H1 (cell line): Measurements from ENCODE around the gene CCL17. TPM values are rescaled to one million over a fixed set of nuclear protein-coding genes. Genes with fewer than 3 reads are reported as not detected.
A peak's percentile ranks its signal among the peaks of the same experiment; 100 is the strongest.

ENCODE experiments used
- CTCF ChIA-PET: fragments of 300-600 bp; sonication (Branson Sonifier 250); formaldehyde crosslinking; loops from one replicate; lab custom pipeline; 2021; ENCODE audit not compliant: partially characterized antibody; lab: Charles Lee
- POLR2A ChIA-PET: fragments of 300-600 bp; sonication (Branson Sonifier 250); formaldehyde crosslinking; loops from one replicate; lab custom pipeline; 2021; ENCODE audit warnings: inconsistent platforms; ENCODE audit not compliant: partially characterized antibody; lab: Charles Lee
- DNase-seq, 2 experiments: peaks; one replicate each; pipeline versions ENCODE4 v3.0.0 to v3.0.0-alpha.2; 2010 to 2022; ENCODE audit warnings: low spot score in 2 of 2, low read depth in 1 of 2, mixed read lengths in 1 of 2
- FAIRE-seq: peaks from 2 replicates; lab custom pipeline; 2011; peaks lifted over from hg19 to GRCh38; lab: Jason Lieb, UNC
- H2AFZ ChIP-seq: 2 replicates; pipeline ENCODE4 v1.8.1; 2012; ENCODE audit warnings: low read length, inconsistent platforms
- H2AK5ac ChIP-seq: 2 replicates; pipeline ENCODE4 v1.6.1; 2013; ENCODE audit warnings: low read depth, low read length
- H2BK120ac ChIP-seq: replicated peaks from 2 replicates; pipeline ENCODE3; 2013; ENCODE audit warnings: low read depth, low read length, inconsistent platforms
- H2BK12ac ChIP-seq: 2 replicates; pipeline ENCODE4 v1.6.1; 2013; ENCODE audit warnings: low read depth, low read length
- H2BK15ac ChIP-seq: 2 replicates; pipeline ENCODE4 v1.6.1; 2013; ENCODE audit warnings: low read length
- H2BK20ac ChIP-seq: 2 replicates; pipeline ENCODE4 v1.6.1; 2013; ENCODE audit warnings: low read length
- H2BK5ac ChIP-seq: 2 replicates; pipeline ENCODE4 v1.6.1; 2013; ENCODE audit warnings: low read depth, low read length
- H3K14ac ChIP-seq: 2 replicates; pipeline ENCODE4 v1.6.1; 2013; ENCODE audit warnings: inconsistent platforms; ENCODE audit not compliant: insufficient read length
- H3K18ac ChIP-seq: 2 replicates; pipeline ENCODE4 v1.6.1; 2013; ENCODE audit warnings: low read length; ENCODE audit errors: extremely low read depth
- H3K23ac ChIP-seq: 2 replicates; pipeline ENCODE4 v1.6.1; 2013; ENCODE audit warnings: inconsistent platforms; ENCODE audit not compliant: insufficient read length
- H3K23me2 ChIP-seq: 2 replicates; pipeline ENCODE4 v1.6.1; 2013; ENCODE audit warnings: low read depth, low read length
- H3K27ac ChIP-seq: 2 replicates; pipeline ENCODE4 v1.6.1; 2011; ENCODE audit warnings: low read depth, low read length, inconsistent platforms
- H3K27me3 ChIP-seq, 4 experiments: replicated peaks in 1 of 4; 1 replicate in 1 of 4; 2 replicates in 3 of 4; pipeline versions ENCODE4 v1.6.1 to v1.8.1; 2011 to 2013; ENCODE audit warnings: low read length in 3 of 4, mild to moderate bottlenecking in 3 of 4, inconsistent platforms in 2 of 4, mixed read lengths in 2 of 4, moderate library complexity in 1 of 4; ENCODE audit not compliant: control insufficient read depth in 3 of 4, insufficient read depth in 3 of 4; ENCODE audit errors: extremely low read depth in 1 of 4
- H3K36me3 ChIP-seq, 4 experiments: 2 replicates each; pipeline versions ENCODE4 v1.6.1 to v1.8.1; 2011 to 2013; ENCODE audit warnings: mild to moderate bottlenecking in 4 of 4, low read length in 3 of 4, moderate library complexity in 2 of 4, control low read depth in 1 of 4, inconsistent platforms in 1 of 4; ENCODE audit not compliant: insufficient read depth in 4 of 4, control insufficient read depth in 2 of 4
- H3K4ac ChIP-seq: replicated peaks from 2 replicates; pipeline ENCODE3; 2013; ENCODE audit warnings: low read length, low read depth, mixed read lengths, inconsistent platforms; ENCODE audit not compliant: insufficient read length
- H3K4me1 ChIP-seq, 4 experiments: replicated peaks in 1 of 4; 1 replicate in 1 of 4; 2 replicates in 3 of 4; pipeline versions ENCODE4 v1.6.1 to v1.8.1; 2011 to 2013; ENCODE audit warnings: low read length in 3 of 4, inconsistent platforms in 2 of 4, mixed read lengths in 1 of 4; ENCODE audit not compliant: insufficient read depth in 4 of 4, control insufficient read depth in 3 of 4
- H3K4me2 ChIP-seq, 2 experiments: 2 replicates each; pipeline versions ENCODE4 v1.6.1 to v1.8.1; 2011 to 2013; ENCODE audit warnings: low read depth in 2 of 2, low read length in 2 of 2, control low read depth in 1 of 2, inconsistent platforms in 1 of 2, mild to moderate bottlenecking in 1 of 2; ENCODE audit not compliant: insufficient read depth in 1 of 2
- H3K4me3 ChIP-seq, 4 experiments: fragments of 200-600, 300-600 bp in 1 of 4; sonication (generic), shearing (Covaris generic), sonication (Bioruptor Twin) in 1 of 4; 2 replicates each; pipeline versions ENCODE4 v1.5.1 to v1.8.1; 2011 to 2016; ENCODE audit warnings: low read length in 4 of 4, low read depth in 3 of 4, control low read depth in 2 of 4, inconsistent platforms in 2 of 4, mild to moderate bottlenecking in 2 of 4, mixed read lengths in 1 of 4, moderate library complexity in 1 of 4; ENCODE audit not compliant: insufficient read depth in 2 of 4; ENCODE audit errors: extremely low read depth in 1 of 4
- H3K56ac ChIP-seq: replicated peaks from 2 replicates; pipeline ENCODE3; 2013; ENCODE audit warnings: low read depth, mild to moderate bottlenecking, mixed read lengths, low read length, inconsistent platforms; ENCODE audit not compliant: insufficient read length
- H3K79me1 ChIP-seq: 2 replicates; pipeline ENCODE4 v1.6.1; 2013; ENCODE audit warnings: low read depth, low read length, control low read depth
- H3K79me2 ChIP-seq, 2 experiments: 2 replicates each; pipeline versions ENCODE4 v1.6.1 to v1.8.1; 2012 to 2013; ENCODE audit warnings: low read length in 2 of 2, mild to moderate bottlenecking in 2 of 2, inconsistent platforms in 1 of 2; ENCODE audit not compliant: insufficient read depth in 2 of 2, control insufficient read depth in 1 of 2
- H3K9ac ChIP-seq, 4 experiments: replicated peaks in 1 of 4; 1 replicate in 1 of 4; 2 replicates in 3 of 4; pipeline versions ENCODE4 v1.6.1 to v1.8.1; 2011 to 2013; ENCODE audit warnings: low read depth in 3 of 4, low read length in 3 of 4, control low read depth in 2 of 4, mild to moderate bottlenecking in 2 of 4, moderate library complexity in 2 of 4, inconsistent platforms in 1 of 4; ENCODE audit errors: extremely low read depth in 1 of 4
- H3K9me3 ChIP-seq, 2 experiments: 2 replicates each; pipeline versions ENCODE4 v1.6.1 to v1.8.1; 2012 to 2013; ENCODE audit warnings: mild to moderate bottlenecking in 2 of 2, moderate library complexity in 2 of 2, control low read depth in 1 of 2, inconsistent platforms in 1 of 2, low read depth in 1 of 2, low read length in 1 of 2, mixed read lengths in 1 of 2; ENCODE audit not compliant: insufficient read depth in 2 of 2
- H4K20me1 ChIP-seq, 2 experiments: replicated peaks in 1 of 2; 2 replicates each; pipeline versions ENCODE3 to v1.8.1; 2011 to 2013; ENCODE audit warnings: inconsistent platforms in 2 of 2, low read length in 2 of 2, mild to moderate bottlenecking in 1 of 2; ENCODE audit not compliant: insufficient read depth in 2 of 2, control insufficient read depth in 1 of 2
- H4K5ac ChIP-seq: 2 replicates; pipeline ENCODE4 v1.6.1; 2013; ENCODE audit warnings: low read length, low read depth, mixed read lengths, inconsistent platforms; ENCODE audit not compliant: insufficient read length
- H4K8ac ChIP-seq: 2 replicates; pipeline ENCODE4 v1.8.0; 2013; ENCODE audit warnings: mild to moderate bottlenecking, moderate library complexity, low read length, inconsistent platforms; ENCODE audit not compliant: insufficient read depth; ENCODE audit errors: extremely low read depth
- H4K91ac ChIP-seq: replicated peaks from 2 replicates; pipeline ENCODE3; 2013; ENCODE audit warnings: low read length, mixed read lengths, inconsistent platforms; ENCODE audit not compliant: insufficient read length
- BRCA1 ChIP-seq: IDR thresholded peaks from 2 replicates; pipeline ENCODE4 v1.6.1; 2012; ENCODE audit warnings: low read depth, low read length, improper control_type of control experiment
- CREB1 ChIP-seq: IDR thresholded peaks from 2 replicates; pipeline ENCODE4 v1.6.1; 2012; ENCODE audit warnings: inconsistent platforms
- GABPA ChIP-seq: IDR thresholded peaks from 2 replicates; pipeline ENCODE4 v1.6.1; 2011; ENCODE audit warnings: mild to moderate bottlenecking, low read length, moderate library complexity, borderline replicate concordance; ENCODE audit not compliant: insufficient read depth
- JUND ChIP-seq: IDR thresholded peaks from 2 replicates; pipeline ENCODE4 v1.6.1; 2011; ENCODE audit warnings: mild to moderate bottlenecking, improper control_type of control experiment, low read length
- POLR2A ChIP-seq, 2 experiments: IDR thresholded peaks; 1 replicate in 1 of 2; 2 replicates in 1 of 2; pipeline ENCODE4 v1.6.1; 2011; ENCODE audit warnings: low read depth in 2 of 2, low read length in 2 of 2, mild to moderate bottlenecking in 2 of 2; ENCODE audit errors: control extremely low read depth in 1 of 2
- RFX5 ChIP-seq: IDR thresholded peaks from 2 replicates; pipeline ENCODE4 v1.6.1; 2011; ENCODE audit warnings: low read depth, low read length, improper control_type of control experiment, borderline replicate concordance
- SP1 ChIP-seq: IDR thresholded peaks from 2 replicates; pipeline ENCODE4 v1.6.1; 2011; ENCODE audit warnings: low read depth, low read length
- WGBS, 2 experiments: shearing (Covaris generic) in 1 of 2; methylation state at CpG; one replicate each; pipeline versions ENCODE4 v1.1.6 to v1.1.7; 2013 to 2015; ENCODE audit warnings: low lambda C conversion rate in 2 of 2, mixed read lengths in 2 of 2, inconsistent platforms in 1 of 2, low coverage in 1 of 2, missing lambda C conversion rate in 1 of 2; ENCODE audit not compliant: insufficient replicate concordance in 2 of 2, insufficient coverage in 1 of 2, insufficient read length in 1 of 2; ENCODE audit errors: extremely low coverage in 1 of 2, missing lambda C conversion rate in 1 of 2; 5-methylcytosine and 5-hydroxymethylcytosine counted together
- polyA plus RNA-seq, 7 experiments: library from polyadenylated mRNA; depleted of rRNA in 3 of 7; stranded (reverse) in 5 of 7; unstranded in 2 of 7; fragments of >200 nt in 5 of 7; fragments of 200-250 nt in 2 of 7; gene quantifications; 1 replicate in 5 of 7; 2 replicates in 1 of 7; 4 replicates in 1 of 7; pipeline versions ENCODE4 v1.2.1 to v1.2.3, GENCODE V29; 2011 to 2013; ENCODE audit warnings: missing spikeins in 2 of 7, mixed read lengths in 2 of 7
- total RNA-seq: library from RNA; stranded (reverse); fragmentation: NEBNext Ultra II Directional; extraction: Animal tissue kit (Norgen Biotek cat#: 25700); gene quantifications from 2 replicates; pipeline ENCODE4 v1.2.1, GENCODE V29; 2021
- TF ChIP-seq, protein P1 (sequence below): IDR thresholded peaks from 2 replicates; pipeline ENCODE4 v1.6.1; 2012; ENCODE audit warnings: inconsistent platforms

Gene CCL17
- total and polyA plus RNA-seq, 2 of the 8 experiments (the other 6 are each of a cell fraction or from before 2014, with no cell fraction given): not detected

DNA sequence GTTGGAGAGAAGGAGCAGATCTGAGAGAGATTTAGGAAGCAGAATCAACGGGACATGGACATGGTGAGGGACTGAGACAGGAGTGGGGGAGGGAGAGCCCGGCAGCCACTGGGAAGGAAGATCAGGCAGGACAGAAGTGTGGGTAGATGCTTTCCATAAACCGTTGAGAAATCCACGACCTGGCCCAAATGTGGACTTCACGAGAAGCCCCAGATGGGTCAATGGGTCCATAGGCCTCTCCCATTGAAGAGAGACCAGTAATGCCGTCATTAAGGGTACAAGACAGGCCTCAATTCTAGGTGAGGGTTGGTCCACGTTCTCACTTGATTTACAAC is 46.5 kb upstream of the CCL17 start:
- no peaks in the 10 kb centered on the region for H3K36me3 ChIP-seq
- no peak overlapping the region for H3K27ac ChIP-seq
- H3K9ac ChIP-seq: no peak overlapping the region
- H3K4me1 ChIP-seq: peaks cover 0 to 2% (median 0%) of the 10 kb centered on the region in 4 experiments; a peak in 2 of 7 replicates
- H2BK12ac ChIP-seq: 0 out of 2 replicates have a peak overlapping the region, but pooled peaks have one; percentile 33
- H4K8ac ChIP-seq: no peak overlapping the region
- H3K4me2 ChIP-seq: no peak overlapping the region
- no peak overlapping the region for H4K5ac ChIP-seq
- FAIRE-seq: no peak
- H3K79me1 ChIP-seq: no peaks in the 10 kb centered on the region
- no peaks in the 10 kb centered on the region for H3K79me2 ChIP-seq
- no peak overlapping the region for H4K91ac ChIP-seq
- 84% methylated on average over 7 of the region's 7 CpGs; no CpG with 5 or more reads in 1 of the 2 experiments for WGBS, 2 experiments
- no peaks in the 10 kb centered on the region for H3K9me3 ChIP-seq
- no peak overlapping the region for H3K23ac ChIP-seq
- no peak overlapping the region for H2BK20ac ChIP-seq
- H2BK15ac ChIP-seq: no peak overlapping the region; the same call in 1 of the 2 replicates
- no peak for DNase-seq
- H3K27me3 ChIP-seq: no peaks in the 10 kb centered on the region
- H3K23me2 ChIP-seq: no peaks in the 10 kb centered on the region; the same call in 1 of the 2 replicates
- no peak overlapping the region for H2AFZ ChIP-seq
- H3K4me3 ChIP-seq: no peak overlapping the region
- ChIA-PET CTCF (interaction anchor here (1.0 to 3.4 kb wide), 2 partner anchors 12 to 36 kb away, joined by 4 to 11 read pairs; no protein-coding TSS in a partner anchor), POLR2A (no interaction called here)
- H3K4ac ChIP-seq: no peak overlapping the region
- no peaks in the 10 kb centered on the region for H4K20me1 ChIP-seq
- no peak overlapping the region for H2BK5ac ChIP-seq
- no peak overlapping the region for H3K18ac ChIP-seq
- H3K56ac ChIP-seq: no peak overlapping the region
- no peak overlapping the region for H3K14ac ChIP-seq
- H2BK120ac ChIP-seq: no peak overlapping the region
- no peak overlapping the region for H2AK5ac ChIP-seq
- TF ChIP-seq POLR2A (IDR thresholded peaks at IDR 0.05; ENCODE audit: control extremely low read depth in 1 of 2, low read depth in 2 of 2, low read length in 2 of 2) (no peak), GABPA (no peak), CREB1 (no peak), RFX5 (no peak), BRCA1 (no peak), SP1 (no peak), JUND (no peak)
- TF ChIP-seq, protein P1, sequence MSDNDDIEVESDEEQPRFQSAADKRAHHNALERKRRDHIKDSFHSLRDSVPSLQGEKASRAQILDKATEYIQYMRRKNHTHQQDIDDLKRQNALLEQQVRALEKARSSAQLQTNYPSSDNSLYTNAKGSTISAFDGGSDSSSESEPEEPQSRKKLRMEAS: no peak
